ENCODE results near the gene CCNY.

- TF ChIP-seq EZH2 (IDR thresholded peaks at IDR 0.05; ENCODE audit: borderline replicate concordance) (no peak), CTCF (IDR thresholded peaks at IDR 0.05; ENCODE audit: poor library complexity) (no peak), EZH2phosphoT487 (IDR thresholded peaks at IDR 0.05; ENCODE audit: low read depth, severe bottlenecking, unreplicated experiment) (no peak)
Measured at GRCh38 chr10:35300063-35300699, 36.1 kb upstream of the CCNY start.

All from hepatocyte (in vitro differentiated cells).